Caco-2 (cell line): ENCODE measurements around the gene LRTM1. TPM values are rescaled to one million over a fixed set of nuclear protein-coding genes. Genes with fewer than 3 reads are reported as not detected.
A peak's percentile ranks its signal among the peaks of the same experiment; 100 is the strongest.

Experiments used
- BruUV-seq: library from RNA; stranded (reverse); fragments of 400-500 nt; replicated peaks from 2 replicates; lab custom pipeline; 2021; lab: Mats Ljungman, UMichigan
- CTCF ChIA-PET: fragments of 300-600 bp; sonication (Branson Sonifier 250); formaldehyde crosslinking; loops from one replicate; lab custom pipeline; 2022; ENCODE audit warnings: antibody characterized with exemption; lab: Charles Lee
- POLR2A ChIA-PET: fragments of 300-600 bp; sonication (Branson Sonifier 250); formaldehyde crosslinking; loops from one replicate; lab custom pipeline; 2022; ENCODE audit warnings: antibody characterized with exemption; lab: Charles Lee
- DNase-seq, 2 experiments: peaks; one replicate each; pipeline versions ENCODE4 v3.0.0 to v3.0.0-alpha.2; 2020 to 2022
- H3K27me3 ChIP-seq: replicated peaks from 2 replicates; pipeline ENCODE4 v1.6.0; 2011; ENCODE audit warnings: low read length; ENCODE audit not compliant: control insufficient read depth, insufficient read depth
- H3K36me3 ChIP-seq: 2 replicates; pipeline ENCODE4 v1.5.1; 2011; ENCODE audit warnings: low read length; ENCODE audit not compliant: control insufficient read depth, insufficient read depth
- H3K4me1 ChIP-seq: fragments of 250-450 bp; sonication (Bioruptor Pico); 2 replicates; pipeline ENCODE4 v1.5.1; 2020; ENCODE audit warnings: mild to moderate bottlenecking
- H3K4me3 ChIP-seq: 2 replicates; pipeline ENCODE4 v1.5.1; 2011; ENCODE audit warnings: low read depth, mild to moderate bottlenecking, control low read depth, low read length
- H3K9me3 ChIP-seq: fragments of 250-450 bp; sonication (Bioruptor Pico); 2 replicates; pipeline ENCODE4 v1.5.1; 2020; ENCODE audit warnings: mild to moderate bottlenecking, moderate library complexity
- H3K27ac Mint-ChIP-seq: one replicate; pipeline ENCODE4 v1.8.0; 2022; ENCODE audit warnings: mixed read lengths; ENCODE audit not compliant: unreplicated experiment
- H3K27me3 Mint-ChIP-seq: one replicate; pipeline ENCODE4 v1.8.0; 2022; ENCODE audit warnings: mixed read lengths; ENCODE audit not compliant: insufficient read depth, unreplicated experiment
- H3K36me3 Mint-ChIP-seq: one replicate; pipeline ENCODE4 v1.8.0; 2022; ENCODE audit warnings: mild to moderate bottlenecking, mixed read lengths; ENCODE audit not compliant: insufficient read depth, unreplicated experiment
- H3K4me1 Mint-ChIP-seq: one replicate; pipeline ENCODE4 v1.8.0; 2022; ENCODE audit warnings: low read depth, mixed read lengths; ENCODE audit not compliant: unreplicated experiment
- H3K4me3 Mint-ChIP-seq: one replicate; pipeline ENCODE4 v1.8.0; 2022; ENCODE audit warnings: mild to moderate bottlenecking, moderate library complexity, mixed read lengths; ENCODE audit not compliant: unreplicated experiment
- H3K9me3 Mint-ChIP-seq: one replicate; pipeline ENCODE4 v1.8.0; 2022; ENCODE audit warnings: mixed read lengths; ENCODE audit not compliant: unreplicated experiment
- intact Hi-C: fragments of 100-400 bp; cut with micrococcal nuclease; formaldehyde crosslinking; loops from one replicate; pipeline ENCODE4 v1.10.0; 2022; ENCODE audit not compliant: unreplicated experiment
- total RNA-seq: library from RNA; stranded (reverse); gene quantifications from 2 replicates; pipeline ENCODE4 v1.2.3, GENCODE V29; 2022
- TF ChIP-seq, protein P1 (sequence below), 2 experiments: fragments of 200-600 bp in 1 of 2; IDR thresholded peaks; 1 replicate in 1 of 2; 2 replicates in 1 of 2; pipeline versions ENCODE4 v1.5.1 to v1.8.0; 2011 to 2022; ENCODE audit warnings: antibody characterized with exemption in 1 of 2, control low read depth in 1 of 2, inconsistent platforms in 1 of 2, low read depth in 1 of 2, low read length in 1 of 2, mild to moderate bottlenecking in 1 of 2, moderate library complexity in 1 of 2; ENCODE audit not compliant: insufficient read depth in 1 of 2, severe bottlenecking in 1 of 2, unreplicated experiment in 1 of 2

The LRTM1 gene
- total RNA-seq, 1 experiment from 2014 or later: not detected

DNA sequence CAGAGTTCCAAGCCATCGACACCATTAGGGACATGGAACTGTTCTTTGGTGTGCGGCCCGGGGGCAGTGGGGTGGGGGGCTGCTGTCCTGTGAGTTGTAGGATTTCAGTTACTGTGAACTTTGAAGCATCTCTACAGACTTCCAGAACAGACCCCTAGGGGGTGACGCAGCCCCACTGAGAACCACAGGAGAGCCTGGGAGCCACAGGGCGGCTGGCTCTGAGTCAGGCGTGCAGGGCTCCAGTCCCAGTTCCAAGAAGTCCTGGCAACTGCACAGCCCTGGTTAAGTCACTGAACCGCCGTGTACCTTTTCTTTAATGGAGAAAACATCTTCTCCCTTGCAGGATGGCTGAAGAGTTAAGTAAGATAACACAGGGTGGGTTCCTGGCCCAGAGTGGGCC lies 23.5 kb upstream of the LRTM1 start:
- H3K27me3 Mint-ChIP-seq: peaks cover 3% of the 10 kb centered on the region
- POLR2A ChIA-PET: no interaction called here

DNA sequence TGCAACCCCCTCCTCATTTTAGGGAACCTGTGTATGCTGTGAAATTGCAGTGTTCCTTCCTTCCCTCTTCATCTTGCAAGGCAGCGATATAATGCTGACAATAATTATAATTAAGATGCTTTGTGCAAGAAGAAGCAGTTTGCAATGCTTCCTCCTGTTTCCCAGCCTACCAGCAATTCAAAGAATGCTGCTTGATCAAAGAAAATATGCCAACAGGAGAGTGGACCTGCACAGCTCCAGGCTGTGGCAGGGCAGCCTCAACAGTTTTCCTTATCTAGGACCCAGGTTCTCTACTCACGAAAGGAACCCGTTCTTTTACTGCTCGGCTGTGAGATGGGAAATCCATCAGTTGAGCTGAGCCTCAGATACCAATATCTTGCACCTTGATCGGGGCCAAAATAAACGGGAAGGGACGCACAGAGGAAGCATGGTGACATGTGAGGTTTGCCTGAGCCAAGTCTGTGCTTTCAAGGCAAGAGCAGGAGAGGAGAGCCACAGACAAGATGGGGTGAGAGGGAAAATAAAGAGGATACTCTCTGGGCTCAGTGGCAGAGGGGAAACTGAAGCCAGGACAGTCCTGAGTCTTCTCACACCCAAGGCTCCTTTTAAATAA lies 22.6 kb upstream of the LRTM1 start:
- no peak overlapping the region for H3K4me3 Mint-ChIP-seq
- no peaks in the 10 kb centered on the region for H3K9me3 Mint-ChIP-seq
- no peaks in the 10 kb centered on the region for H3K9me3 ChIP-seq
- intact Hi-C loops: loop anchor here (1.0 to 10.0 kb wide), 2 partner anchors 63 to 76 kb away; no protein-coding TSS in a partner anchor
- BruUV-seq: no TSS peak
- H3K27me3 ChIP-seq: no peaks in the 10 kb centered on the region
- no peak overlapping the region for H3K4me3 ChIP-seq
- no peaks in the 10 kb centered on the region for H3K36me3 Mint-ChIP-seq
- H3K27me3 Mint-ChIP-seq: peaks cover 7% of the 10 kb centered on the region
- H3K4me1 ChIP-seq: no peaks in the 10 kb centered on the region
- no peaks in the 10 kb centered on the region for H3K36me3 ChIP-seq
- TF ChIP-seq, protein P1, sequence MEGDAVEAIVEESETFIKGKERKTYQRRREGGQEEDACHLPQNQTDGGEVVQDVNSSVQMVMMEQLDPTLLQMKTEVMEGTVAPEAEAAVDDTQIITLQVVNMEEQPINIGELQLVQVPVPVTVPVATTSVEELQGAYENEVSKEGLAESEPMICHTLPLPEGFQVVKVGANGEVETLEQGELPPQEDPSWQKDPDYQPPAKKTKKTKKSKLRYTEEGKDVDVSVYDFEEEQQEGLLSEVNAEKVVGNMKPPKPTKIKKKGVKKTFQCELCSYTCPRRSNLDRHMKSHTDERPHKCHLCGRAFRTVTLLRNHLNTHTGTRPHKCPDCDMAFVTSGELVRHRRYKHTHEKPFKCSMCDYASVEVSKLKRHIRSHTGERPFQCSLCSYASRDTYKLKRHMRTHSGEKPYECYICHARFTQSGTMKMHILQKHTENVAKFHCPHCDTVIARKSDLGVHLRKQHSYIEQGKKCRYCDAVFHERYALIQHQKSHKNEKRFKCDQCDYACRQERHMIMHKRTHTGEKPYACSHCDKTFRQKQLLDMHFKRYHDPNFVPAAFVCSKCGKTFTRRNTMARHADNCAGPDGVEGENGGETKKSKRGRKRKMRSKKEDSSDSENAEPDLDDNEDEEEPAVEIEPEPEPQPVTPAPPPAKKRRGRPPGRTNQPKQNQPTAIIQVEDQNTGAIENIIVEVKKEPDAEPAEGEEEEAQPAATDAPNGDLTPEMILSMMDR (IDR thresholded peaks at IDR 0.05; ENCODE audit: insufficient read depth in 1 of 2, low read depth in 1 of 2, low read length in 1 of 2, severe bottlenecking in 1 of 2, unreplicated experiment in 1 of 2): no peak
- ChIA-PET POLR2A (no interaction called here), CTCF (no interaction called here)
- H3K27ac Mint-ChIP-seq: no peak overlapping the region
- H3K4me1 Mint-ChIP-seq: no peaks in the 10 kb centered on the region
- no peak for DNase-seq

More for the DNA sequence above, 23.5 kb upstream of the LRTM1 start:
- H3K36me3 Mint-ChIP-seq: no peaks in the 10 kb centered on the region
- H3K4me3 ChIP-seq: no peak overlapping the region
- H3K9me3 Mint-ChIP-seq: no peaks in the 10 kb centered on the region
- CTCF ChIA-PET: no interaction called here
- no peak overlapping the region for H3K27ac Mint-ChIP-seq
- no peaks in the 10 kb centered on the region for H3K36me3 ChIP-seq
- intact Hi-C loops: loop anchor here (1.0 to 10.0 kb wide), 2 partner anchors 62 to 77 kb away; no protein-coding TSS in a partner anchor
- H3K4me1 ChIP-seq: no peaks in the 10 kb centered on the region
- TF ChIP-seq, protein P1 (IDR thresholded peaks at IDR 0.05; ENCODE audit: insufficient read depth in 1 of 2, low read depth in 1 of 2, low read length in 1 of 2, severe bottlenecking in 1 of 2, unreplicated experiment in 1 of 2): peak; percentile 49 to 72
- H3K27me3 ChIP-seq: no peaks in the 10 kb centered on the region
- no peak overlapping the region for H3K4me3 Mint-ChIP-seq
- H3K9me3 ChIP-seq: no peaks in the 10 kb centered on the region
- no peaks in the 10 kb centered on the region for H3K4me1 Mint-ChIP-seq
- no TSS peak for BruUV-seq
- peak; percentile 46 to 54 for DNase-seq

DNA sequence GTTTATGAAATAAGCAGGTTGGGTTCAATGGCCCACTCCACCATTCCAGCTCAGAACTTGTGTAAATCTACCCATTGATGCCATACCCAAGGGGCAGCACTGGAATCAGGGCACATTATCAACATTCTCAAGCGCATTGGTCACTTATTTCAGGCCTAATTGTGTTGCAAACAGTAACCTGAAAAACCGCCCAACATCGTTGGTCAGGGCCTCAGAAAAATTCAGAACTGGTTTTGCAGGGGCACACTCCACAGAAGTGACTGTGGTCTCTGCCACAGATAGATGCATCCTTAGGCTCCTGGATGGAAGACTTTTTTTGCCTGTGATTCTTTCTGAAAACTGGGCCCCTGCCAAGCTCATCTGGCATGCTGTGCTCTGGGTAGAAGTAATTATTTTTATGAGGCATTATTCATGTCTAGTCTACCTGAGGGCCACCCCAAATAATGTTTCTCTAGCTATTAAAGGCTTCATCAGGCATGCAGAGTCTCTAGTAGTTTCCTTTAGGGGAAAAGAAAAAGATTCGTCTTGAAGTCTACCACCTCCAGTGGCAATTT lies 21.7 kb upstream of the LRTM1 start:
- Mint-ChIP-seq H3K4me1 (no peaks in the 10 kb centered on the region), H3K36me3 (no peaks in the 10 kb centered on the region), H3K27ac (no peak overlapping the region), H3K4me3 (no peak overlapping the region), H3K9me3 (no peaks in the 10 kb centered on the region), H3K27me3 (peaks cover 6% of the 10 kb centered on the region)
- no peak overlapping the region for H3K4me3 ChIP-seq
- H3K9me3 ChIP-seq: no peaks in the 10 kb centered on the region
- intact Hi-C loops: loop anchor here (10.0 kb wide), 1 partner anchor 75 kb away; no protein-coding TSS in a partner anchor
- CTCF ChIA-PET: no interaction called here
- no peak for DNase-seq
- POLR2A ChIA-PET: no interaction called here
- TF ChIP-seq, protein P1 (IDR thresholded peaks at IDR 0.05; ENCODE audit: insufficient read depth in 1 of 2, low read depth in 1 of 2, low read length in 1 of 2, severe bottlenecking in 1 of 2, unreplicated experiment in 1 of 2): no peak
- no TSS peak for BruUV-seq
- H3K4me1 ChIP-seq: no peaks in the 10 kb centered on the region
- H3K36me3 ChIP-seq: no peaks in the 10 kb centered on the region
- H3K27me3 ChIP-seq: no peaks in the 10 kb centered on the region
